K562 (cell line): ENCODE results near the gene SLC22A15. TPM values are rescaled to one million over a fixed set of nuclear protein-coding genes. Genes with fewer than 3 reads are reported as not detected.

Experiments used
- ATAC-seq: fragments of 200-7000 bp; cut with Tn5 transposase; 3 replicates; pipeline ENCODE4 v1.9.1; 2020; ENCODE audit warnings: moderate library complexity
- BruUV-seq: library from RNA; stranded (reverse); fragments of 400-500 nt; replicated peaks from 2 replicates; lab custom pipeline; 2021; lab: Mats Ljungman, UMichigan
- CTCF ChIA-PET: fragments of 300-600 bp; formaldehyde crosslinking; extraction: SDS; loops from one replicate; lab custom pipeline; 2021; ENCODE audit warnings: low intra/inter-chr PET ratio; lab: Yijun Ruan, JAX
- POLR2A ChIA-PET: fragments of 300-600, 350-650 bp; sonication (Branson Sonifier 250); formaldehyde crosslinking; extraction: SDS; loops from one replicate; lab custom pipeline; 2021; ENCODE audit warnings: antibody characterized with exemption, inconsistent platforms; lab: Yijun Ruan, JAX
- DNase-seq, 4 experiments: peaks; one replicate each; pipeline versions ENCODE4 v3.0.0 to v3.0.0-alpha.2; 2011 to 2018; ENCODE audit warnings: low spot score in 3 of 4, mixed read lengths in 3 of 4; ENCODE audit errors: extremely low read depth in 1 of 4
- FAIRE-seq: peaks from 2 replicates; lab custom pipeline; 2011; peaks lifted over from hg19 to GRCh38; lab: Jason Lieb, UNC
- H2AFZ ChIP-seq: 2 replicates; pipeline ENCODE4 v1.6.0; 2011; ENCODE audit warnings: low read depth, low read length, control low read depth, inconsistent platforms
- H3K27ac ChIP-seq: fragments of 200-600 bp; 3 replicates; pipeline ENCODE4 v1.8.0; 2011; ENCODE audit warnings: low read depth, mild to moderate bottlenecking, control low read depth, inconsistent platforms, low read length, moderate library complexity, mixed read lengths; ENCODE audit errors: extremely low read depth
- H3K27me3 ChIP-seq, 2 experiments: fragments of 300-600 bp in 1 of 2; 2 replicates in 1 of 2; 3 replicates in 1 of 2; pipeline versions ENCODE4 v1.6.0 to v1.8.0; 2011; ENCODE audit warnings: inconsistent platforms in 2 of 2, low read length in 2 of 2, mild to moderate bottlenecking in 1 of 2, mixed read lengths in 1 of 2, moderate library complexity in 1 of 2; ENCODE audit not compliant: control insufficient read depth in 2 of 2, insufficient read depth in 2 of 2
- H3K36me3 ChIP-seq: fragments of 300-600 bp; 3 replicates; pipeline ENCODE4 v1.8.0; 2011; ENCODE audit warnings: mild to moderate bottlenecking, low read length, inconsistent platforms; ENCODE audit not compliant: control insufficient read depth, insufficient read depth
- H3K4me1 ChIP-seq, 2 experiments: fragments of 200-600 bp in 1 of 2; replicated peaks in 1 of 2; 2 replicates in 1 of 2; 3 replicates in 1 of 2; pipeline versions ENCODE4 v1.5.1 to v1.8.0; 2011; ENCODE audit warnings: inconsistent platforms in 2 of 2, low read length in 2 of 2, mild to moderate bottlenecking in 1 of 2, mixed read lengths in 1 of 2, moderate library complexity in 1 of 2; ENCODE audit not compliant: control insufficient read depth in 2 of 2, insufficient read depth in 2 of 2
- H3K4me2 ChIP-seq: 2 replicates; pipeline ENCODE4 v1.6.1; 2011; ENCODE audit warnings: low read length, control low read depth, inconsistent platforms, mixed read lengths; ENCODE audit not compliant: insufficient read depth
- H3K4me3 ChIP-seq: fragments of 200-600 bp; sonication (generic), shearing (Covaris generic); 2 replicates; pipeline ENCODE4 v1.5.1; 2016; ENCODE audit warnings: control low read depth, inconsistent platforms
- H3K79me2 ChIP-seq: fragments of 200-600 bp; 3 replicates; pipeline ENCODE4 v1.8.0; 2011; ENCODE audit warnings: low read length, inconsistent platforms; ENCODE audit not compliant: control insufficient read depth, insufficient read depth
- H3K9ac ChIP-seq, 2 experiments: 2 replicates each; pipeline versions ENCODE4 v1.6.0 to v1.6.1; 2011; ENCODE audit warnings: low read depth in 2 of 2, low read length in 2 of 2, control low read depth in 1 of 2, inconsistent platforms in 1 of 2, mild to moderate bottlenecking in 1 of 2, mixed read lengths in 1 of 2; ENCODE audit not compliant: insufficient read depth in 1 of 2
- H3K9me1 ChIP-seq: one replicate; pipeline ENCODE4 v1.6.0; 2011; ENCODE audit warnings: inconsistent platforms, mild to moderate bottlenecking, low read length, moderate library complexity; ENCODE audit not compliant: control insufficient read depth, insufficient read depth
- H3K9me3 ChIP-seq: replicated peaks from 2 replicates; pipeline ENCODE4 v1.5.1; 2011; ENCODE audit warnings: low read depth, low read length, inconsistent platforms; ENCODE audit not compliant: control insufficient read depth, insufficient read depth
- H4K20me1 ChIP-seq: replicated peaks from 2 replicates; pipeline ENCODE4 v1.6.1; 2011; ENCODE audit warnings: low read length, inconsistent platforms, mixed read lengths; ENCODE audit not compliant: control insufficient read depth, insufficient read depth
- ATF1 ChIP-seq, 2 experiments: fragments of 450-650 bp in 1 of 2; IDR thresholded peaks; 2 replicates each; pipeline ENCODE4 v1.6.1; 2016; ENCODE audit warnings: missing compliant biosample characterization in 1 of 2, missing genetic modification characterization in 1 of 2
- BHLHE40 ChIP-seq: IDR thresholded peaks from 2 replicates; pipeline ENCODE4 v1.6.1; 2011; ENCODE audit warnings: low read length, improper control_type of control experiment
- ELF4 ChIP-seq: fragments of 450-650 bp; formaldehyde crosslinking; IDR thresholded peaks from 2 replicates; pipeline ENCODE4 v1.4.0; 2022; ENCODE audit warnings: missing genetic modification characterization
- NBN ChIP-seq: fragments of 450-650 bp; IDR thresholded peaks from 2 replicates; pipeline ENCODE4 v1.6.1; 2016; ENCODE audit warnings: low read depth, mild to moderate bottlenecking
- PRPF4 ChIP-seq: fragments of 200-400 bp; formaldehyde crosslinking; IDR thresholded peaks from one replicate; pipeline ENCODE4 v1.6.1; 2017; ENCODE audit warnings: low read length, low read depth, mild to moderate bottlenecking; ENCODE audit not compliant: insufficient read depth, poor library complexity, severe bottlenecking
- RAD21 ChIP-seq, 2 experiments: fragments of 250-450 bp in 1 of 2; fragments of 450-650 bp in 1 of 2; sonication (Bioruptor Pico) in 1 of 2; formaldehyde crosslinking in 1 of 2; IDR thresholded peaks in 1 of 2; conservative IDR thresholded peaks in 1 of 2; 2 replicates each; pipeline versions ENCODE4 v1.4.0 to v1.8.0; 2020 to 2022; ENCODE audit warnings: mild to moderate bottlenecking in 2 of 2, moderate library complexity in 1 of 2
- RUNX1 ChIP-seq: sonication (generic); IDR thresholded peaks from 2 replicates; pipeline ENCODE4 v1.6.1; 2016; ENCODE audit warnings: antibody characterized with exemption, low read depth
- SRSF1 ChIP-seq: fragments of 200-400 bp; formaldehyde crosslinking; IDR thresholded peaks from 2 replicates; pipeline ENCODE4 v1.6.1; 2017; ENCODE audit warnings: mild to moderate bottlenecking, low read depth, low read length, moderate library complexity
- TEAD4 ChIP-seq, 2 experiments: sonication (generic) in 1 of 2; formaldehyde crosslinking in 1 of 2; IDR thresholded peaks; 2 replicates each; pipeline versions ENCODE4 v1.6.1 to v1.8.0; 2012 to 2022; ENCODE audit warnings: borderline replicate concordance in 1 of 2, inconsistent platforms in 1 of 2, low read length in 1 of 2, mild to moderate bottlenecking in 1 of 2, missing genetic modification reagents in 1 of 2
- TFAM ChIP-seq: fragments of 250-450 bp; sonication (Bioruptor Pico); conservative IDR thresholded peaks from 2 replicates; pipeline ENCODE4 v1.5.0; 2021; ENCODE audit warnings: mild to moderate bottlenecking, moderate library complexity
- TRIM28 ChIP-seq: fragments of 450-650 bp; IDR thresholded peaks from 2 replicates; pipeline ENCODE4 v1.6.1; 2017
- ZBTB49 ChIP-seq: sonication (generic); formaldehyde crosslinking; IDR thresholded peaks from 2 replicates; pipeline ENCODE4 v1.8.0; 2022; ENCODE audit warnings: missing genetic modification reagents, mild to moderate bottlenecking, borderline replicate concordance
- ZC3H4 ChIP-seq: sonication (generic); formaldehyde crosslinking; IDR thresholded peaks from 2 replicates; pipeline ENCODE4 v1.9.0; 2021; ENCODE audit warnings: missing genetic modification reagents, borderline replicate concordance
- WGBS: fragments of 100-300 bp; shearing (Covaris generic); methylation state at CpG from one replicate; pipeline ENCODE4 v1.1.6; 2016; ENCODE audit warnings: low coverage, mixed read lengths; ENCODE audit not compliant: insufficient coverage; ENCODE audit errors: missing lambda C conversion rate; 5-methylcytosine and 5-hydroxymethylcytosine counted together
- in situ Hi-C: fragments of 300-500 bp; cut with MboI; formaldehyde crosslinking; loops from 4 replicates; pipeline ENCODE4 v1.15.0; 2018; ENCODE audit warnings: inconsistent platforms, mixed read lengths
- intact Hi-C: fragments of 100-400 bp; cut with micrococcal nuclease; formaldehyde crosslinking; loops from 2 replicates; pipeline ENCODE4 v1.14.2; 2022
- polyA plus RNA-seq, 8 experiments: library from polyadenylated mRNA; depleted of rRNA in 4 of 8; stranded (reverse) in 5 of 8; unstranded in 3 of 8; fragments of >200 nt; fragmentation: Nextera tagmentation in 2 of 8; fragmentation: Illumina TruSeq in 1 of 8; extraction: Ambion mirVana in 2 of 8; extraction: Trizol in 1 of 8; gene quantifications; 2 replicates each; pipeline versions ENCODE4 v1.2.1 to v1.2.3, GENCODE V29; 2011 to 2014; ENCODE audit warnings: inconsistent platforms in 1 of 8, missing spikeins in 1 of 8
- total RNA-seq, 7 experiments: library from RNA; depleted of rRNA in 6 of 7; stranded (reverse); fragments of >200 nt in 6 of 7; fragmentation: Illumina TruSeq in 2 of 7; extraction: Trizol in 2 of 7; gene quantifications; 2 replicates each; pipeline versions ENCODE4 v1.2.1 to v1.2.3, GENCODE V29; 2011 to 2021; ENCODE audit warnings: low replicate concordance in 1 of 7
- TF ChIP-seq, protein P1 (sequence below): fragments of 450-650 bp; formaldehyde crosslinking; IDR thresholded peaks from 2 replicates; pipeline ENCODE4 v1.4.0; 2020; ENCODE audit warnings: mild to moderate bottlenecking, moderate library complexity
- TF ChIP-seq, protein P2 (sequence below): fragments of 450-650 bp; formaldehyde crosslinking; IDR thresholded peaks from 2 replicates; pipeline ENCODE4 v1.4.0; 2022; ENCODE audit warnings: missing genetic modification characterization

The SLC22A15 gene
- total and polyA plus RNA-seq, 9 of the 15 experiments (the other 6 are each of a cell fraction or from before 2014, with no cell fraction given) = 0.24 to 2.7 (median 1.2) TPM

- DNase-seq (no peak), ATAC-seq (no peak)
- no TSS peak for BruUV-seq
- no peaks in the 10 kb centered on the region for H3K9me1 ChIP-seq
- POLR2A ChIA-PET = interaction anchor here (1.3 kb wide), 1 partner anchor 17 kb away, joined by 3 read pairs; no protein-coding TSS in a partner anchor
- H3K4me2 ChIP-seq = no peak overlapping the region
- no peaks in the 10 kb centered on the region for H3K36me3 ChIP-seq
- no peaks in the 10 kb centered on the region for H3K79me2 ChIP-seq
- no peak for TF ChIP-seq NBN
- TF ChIP-seq RUNX1 = no peak
- TF ChIP-seq SRSF1 = no peak
- TF ChIP-seq RAD21 (CRISPR knock-in tag; conservative IDR thresholded peaks at IDR 0.05 in 1 of 2, IDR thresholded peaks at IDR 0.05 in 1 of 2) = peak in 1 of 2 experiments; percentile 21; a peak in 2 of 4 replicates
- no peak for TF ChIP-seq TFAM (CRISPR knock-in tag)
- TF ChIP-seq ZBTB49 (CRISPR knock-in tag) = no peak
- TF ChIP-seq TRIM28 = no peak
- TF ChIP-seq, protein P1, sequence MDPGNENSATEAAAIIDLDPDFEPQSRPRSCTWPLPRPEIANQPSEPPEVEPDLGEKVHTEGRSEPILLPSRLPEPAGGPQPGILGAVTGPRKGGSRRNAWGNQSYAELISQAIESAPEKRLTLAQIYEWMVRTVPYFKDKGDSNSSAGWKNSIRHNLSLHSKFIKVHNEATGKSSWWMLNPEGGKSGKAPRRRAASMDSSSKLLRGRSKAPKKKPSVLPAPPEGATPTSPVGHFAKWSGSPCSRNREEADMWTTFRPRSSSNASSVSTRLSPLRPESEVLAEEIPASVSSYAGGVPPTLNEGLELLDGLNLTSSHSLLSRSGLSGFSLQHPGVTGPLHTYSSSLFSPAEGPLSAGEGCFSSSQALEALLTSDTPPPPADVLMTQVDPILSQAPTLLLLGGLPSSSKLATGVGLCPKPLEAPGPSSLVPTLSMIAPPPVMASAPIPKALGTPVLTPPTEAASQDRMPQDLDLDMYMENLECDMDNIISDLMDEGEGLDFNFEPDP (CRISPR knock-in tag) = no peak
- TF ChIP-seq, protein P2, sequence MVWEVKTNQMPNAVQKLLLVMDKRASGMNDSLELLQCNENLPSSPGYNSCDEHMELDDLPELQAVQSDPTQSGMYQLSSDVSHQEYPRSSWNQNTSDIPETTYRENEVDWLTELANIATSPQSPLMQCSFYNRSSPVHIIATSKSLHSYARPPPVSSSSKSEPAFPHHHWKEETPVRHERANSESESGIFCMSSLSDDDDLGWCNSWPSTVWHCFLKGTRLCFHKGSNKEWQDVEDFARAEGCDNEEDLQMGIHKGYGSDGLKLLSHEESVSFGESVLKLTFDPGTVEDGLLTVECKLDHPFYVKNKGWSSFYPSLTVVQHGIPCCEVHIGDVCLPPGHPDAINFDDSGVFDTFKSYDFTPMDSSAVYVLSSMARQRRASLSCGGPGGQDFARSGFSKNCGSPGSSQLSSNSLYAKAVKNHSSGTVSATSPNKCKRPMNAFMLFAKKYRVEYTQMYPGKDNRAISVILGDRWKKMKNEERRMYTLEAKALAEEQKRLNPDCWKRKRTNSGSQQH = peak; percentile 86; the same call in 1 of the 2 replicates
- TF ChIP-seq ATF1 (CRISPR knock-in tag; IDR thresholded peaks at IDR 0.05) = no peak
- TF ChIP-seq ATF1 (tag; IDR thresholded peaks at IDR 0.05) = no peak
- 0 out of 2 replicates have a peak, but pooled peaks have one; percentile 57 for TF ChIP-seq ELF4
- TF ChIP-seq BHLHE40 = no peak
- no peak for TF ChIP-seq TEAD4 (IDR thresholded peaks at IDR 0.05; ENCODE audit: low read length)
- TF ChIP-seq TEAD4 (CRISPR knock-in tag; IDR thresholded peaks at IDR 0.05; ENCODE audit: borderline replicate concordance) = no peak
- TF ChIP-seq ZC3H4 (CRISPR knock-in tag) = no peak
- TF ChIP-seq PRPF4 = no peak
- TF ChIP-seq, all 486 proteins: peak for 3
- Histone ChIP-seq H3K4me3 (no peak overlapping the region), H3K27ac (no peak overlapping the region), H4K20me1 (no peaks in the 10 kb centered on the region), H3K9ac (no peak overlapping the region), H3K9me3 (no peaks in the 10 kb centered on the region), H3K4me1 (no peaks in the 10 kb centered on the region), H3K27me3 (no peaks in the 10 kb centered on the region; a peak in 1 of 5 replicates), H2AFZ (no peak overlapping the region)
- intact Hi-C loops = no loop called here
- no peak for FAIRE-seq
- in situ Hi-C loops = no loop called here
- WGBS = 0% methylated on average over 5 of the region's 6 CpGs
- CTCF ChIA-PET = no interaction called here
Observed at GRCh38 chr1:116078699-116079223, 102.4 kb downstream of the SLC22A15 start.
